ENCODE data around the gene BCAS4.

- TF ChIP-seq CTCF (IDR thresholded peaks at IDR 0.05; ENCODE audit: low read depth, low read length, poor library complexity, severe bottlenecking) (no peak), EZH2phosphoT487 (IDR thresholded peaks at IDR 0.05; ENCODE audit: borderline replicate concordance, low read length) (no peak)
Observed at GRCh38 chr20:50865591-50865990, 70.7 kb downstream of the BCAS4 start.

All from DOHH2 (cell line).